NCI-H524 (cell line): ENCODE data around the gene AMMECR1.

ENCODE experiments used
- DNase-seq, 2 experiments: peaks; one replicate each; lab custom pipeline; 2025; lab: John Stamatoyannopoulos, UW

AMMECR1 gene

DNA sequence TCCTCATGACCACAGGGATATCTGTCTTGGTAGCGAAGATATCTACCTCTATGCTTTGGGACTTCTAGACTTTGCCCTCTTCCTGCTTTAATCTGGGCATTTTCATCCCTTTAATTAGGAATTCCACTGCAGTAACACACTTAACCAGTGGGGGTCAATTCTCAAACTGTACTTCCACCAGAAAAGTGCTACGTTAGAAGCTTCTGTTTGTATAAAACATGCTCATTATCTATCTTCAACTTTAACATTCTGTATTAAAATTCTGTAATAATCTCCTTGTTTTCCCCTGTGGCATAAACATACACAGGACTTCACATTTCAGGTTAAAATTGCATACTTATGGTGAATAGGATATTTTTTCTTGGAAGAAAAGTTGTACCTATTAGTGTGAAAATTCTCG, 105.6 kb downstream of the AMMECR1 start:
- peak in 1 of 2 experiments; percentile 9 for DNase-seq

DNA sequence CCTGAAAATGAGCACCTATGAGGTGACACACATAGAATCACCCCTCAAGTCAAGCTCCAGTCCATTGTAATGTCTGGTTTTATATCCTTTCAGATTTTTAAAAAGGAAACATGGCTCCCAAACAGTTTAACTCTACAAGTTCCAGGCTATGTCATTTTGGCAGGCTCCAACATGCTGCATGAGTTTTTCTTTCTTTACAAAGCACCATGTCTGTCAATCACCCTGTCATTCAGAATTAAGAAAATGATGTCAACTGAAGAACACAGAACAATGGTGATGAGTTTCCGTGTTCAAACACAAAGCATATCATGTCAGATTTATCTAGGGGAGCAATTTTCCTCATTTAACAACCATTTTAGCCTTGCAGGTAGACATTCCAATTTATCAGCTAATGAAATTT, 106.5 kb downstream of the AMMECR1 start:
- no peak for DNase-seq

DNA sequence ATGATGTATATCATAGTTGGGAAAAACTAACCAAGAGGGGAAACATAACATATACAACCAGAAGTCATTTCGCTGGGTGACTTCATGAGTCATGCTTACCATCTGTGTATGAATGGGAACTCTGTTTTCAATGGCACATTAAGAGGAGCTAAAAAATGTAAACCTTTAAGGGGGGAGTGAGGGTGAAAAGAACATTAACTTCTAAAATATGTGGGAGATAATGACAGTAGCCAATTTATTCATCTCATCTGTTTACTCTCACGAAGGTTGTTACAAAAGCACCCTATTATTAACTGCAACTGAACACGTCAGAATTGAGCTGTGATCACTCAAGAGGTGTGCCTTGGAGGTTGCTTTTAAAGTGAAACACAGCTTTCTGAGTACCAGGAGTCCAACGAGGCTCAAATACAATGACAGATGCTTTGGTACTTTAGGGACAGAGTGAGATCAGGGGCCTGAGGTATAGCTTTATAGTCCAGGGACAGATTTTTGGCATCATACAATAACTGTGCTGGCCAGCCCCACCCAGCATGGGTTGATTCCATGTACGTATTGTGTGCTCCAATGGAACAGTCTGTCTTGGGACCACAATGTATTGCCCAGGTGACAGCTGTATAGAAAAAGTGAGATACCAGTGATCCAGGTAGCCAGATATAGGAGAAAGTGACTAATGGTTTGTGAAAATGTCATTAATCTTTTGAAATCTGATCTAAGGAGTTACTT, 107.3 kb downstream of the AMMECR1 start:
- peak; percentile 44 to 82 for DNase-seq

DNA sequence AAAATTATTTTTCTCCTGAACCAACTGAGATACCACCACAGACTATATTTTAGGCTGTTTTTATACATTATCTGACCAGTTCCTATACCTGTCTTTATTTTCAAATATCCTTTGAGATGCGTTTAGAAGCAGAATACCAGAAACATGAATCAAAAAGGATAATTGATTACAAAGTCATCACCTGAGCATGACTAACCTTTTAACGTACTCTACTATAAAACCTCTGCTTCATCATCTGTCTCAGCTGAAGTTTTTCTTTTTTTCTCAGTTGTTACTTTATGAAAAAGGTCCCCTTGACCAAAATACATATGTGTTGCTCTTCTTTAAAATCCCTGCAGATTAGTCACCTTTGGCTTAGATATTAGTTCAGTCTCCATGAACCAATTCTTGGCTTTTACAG, 109.8 kb downstream of the AMMECR1 start:
- no peak for DNase-seq

DNA sequence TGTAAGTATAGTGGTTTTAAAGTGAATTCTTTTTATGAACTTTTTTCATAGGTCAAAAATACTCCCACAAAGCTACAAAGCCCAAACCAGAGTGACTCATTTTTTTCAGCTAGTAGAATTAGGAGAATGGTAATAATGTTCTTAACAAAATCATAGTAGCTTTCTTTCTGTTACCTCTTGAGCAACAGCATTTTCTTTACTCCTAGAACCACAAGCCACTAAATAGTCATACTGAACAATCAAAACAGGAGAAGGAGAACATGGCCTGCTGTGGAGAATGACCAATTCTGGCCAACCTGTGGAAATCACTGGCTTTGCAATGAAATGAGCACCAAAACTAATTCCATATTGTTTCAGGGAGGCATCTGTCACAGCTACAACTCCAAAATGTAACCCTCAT, 112.9 kb downstream of the AMMECR1 start:
- no peak for DNase-seq

DNA sequence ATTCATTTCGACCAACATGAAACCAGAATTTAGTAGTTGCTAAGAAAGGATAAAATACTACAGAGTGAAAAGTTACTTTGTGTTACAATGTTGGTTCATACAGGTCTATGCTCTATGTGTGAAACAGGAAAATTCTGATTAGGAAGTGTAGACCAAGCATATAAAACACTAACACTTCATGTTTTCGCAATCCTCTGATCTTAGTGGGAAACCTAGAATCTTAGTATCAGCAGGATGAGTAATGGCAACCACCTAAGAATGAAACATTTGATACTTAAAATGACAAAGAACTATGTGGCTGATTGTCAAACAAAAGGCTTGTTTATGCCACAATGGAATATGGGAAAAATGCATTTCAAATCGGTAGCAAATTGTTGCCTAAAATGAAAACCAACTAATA, 116.1 kb downstream of the AMMECR1 start:
- no peak for DNase-seq

DNA sequence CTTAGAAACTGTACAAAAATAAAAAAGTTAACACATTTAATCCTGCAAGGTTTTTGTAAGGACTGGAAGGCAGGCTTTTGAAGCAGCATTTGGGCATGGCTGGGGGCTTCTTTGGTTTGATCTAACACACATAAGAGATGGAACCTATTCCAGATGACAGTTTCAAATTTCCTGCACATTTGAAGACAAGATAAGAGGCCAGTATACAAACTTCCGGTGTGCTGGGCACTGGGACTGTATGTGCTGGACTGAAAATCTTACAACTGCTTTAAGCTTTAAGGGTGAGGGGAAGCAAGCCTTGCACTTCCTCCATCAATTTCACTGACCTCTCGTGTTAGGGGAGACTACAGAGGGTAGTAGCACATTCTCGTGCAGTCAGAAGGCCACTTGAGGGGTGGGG, 122.9 kb downstream of the AMMECR1 start:
- no peak for DNase-seq

DNA sequence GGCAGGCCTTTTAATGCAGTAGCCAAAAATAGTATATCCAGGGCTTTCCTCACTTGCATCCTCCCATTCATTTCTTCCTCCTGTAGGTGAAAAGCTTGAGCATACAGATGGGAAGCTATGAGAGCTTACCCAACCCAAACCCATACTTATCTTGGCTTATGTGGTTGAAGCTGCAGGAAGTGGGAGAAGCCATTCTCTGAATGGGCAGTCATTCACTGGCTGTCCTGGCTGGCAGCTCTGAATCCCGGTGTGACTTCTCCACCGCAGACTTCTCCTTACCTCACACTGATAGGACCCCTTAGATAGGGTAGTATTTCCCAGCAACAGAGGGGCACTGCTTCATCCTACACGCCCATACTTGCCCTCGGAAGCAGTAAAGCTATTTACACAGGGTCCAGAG, 125.4 kb downstream of the AMMECR1 start:
- no peak for DNase-seq

DNA sequence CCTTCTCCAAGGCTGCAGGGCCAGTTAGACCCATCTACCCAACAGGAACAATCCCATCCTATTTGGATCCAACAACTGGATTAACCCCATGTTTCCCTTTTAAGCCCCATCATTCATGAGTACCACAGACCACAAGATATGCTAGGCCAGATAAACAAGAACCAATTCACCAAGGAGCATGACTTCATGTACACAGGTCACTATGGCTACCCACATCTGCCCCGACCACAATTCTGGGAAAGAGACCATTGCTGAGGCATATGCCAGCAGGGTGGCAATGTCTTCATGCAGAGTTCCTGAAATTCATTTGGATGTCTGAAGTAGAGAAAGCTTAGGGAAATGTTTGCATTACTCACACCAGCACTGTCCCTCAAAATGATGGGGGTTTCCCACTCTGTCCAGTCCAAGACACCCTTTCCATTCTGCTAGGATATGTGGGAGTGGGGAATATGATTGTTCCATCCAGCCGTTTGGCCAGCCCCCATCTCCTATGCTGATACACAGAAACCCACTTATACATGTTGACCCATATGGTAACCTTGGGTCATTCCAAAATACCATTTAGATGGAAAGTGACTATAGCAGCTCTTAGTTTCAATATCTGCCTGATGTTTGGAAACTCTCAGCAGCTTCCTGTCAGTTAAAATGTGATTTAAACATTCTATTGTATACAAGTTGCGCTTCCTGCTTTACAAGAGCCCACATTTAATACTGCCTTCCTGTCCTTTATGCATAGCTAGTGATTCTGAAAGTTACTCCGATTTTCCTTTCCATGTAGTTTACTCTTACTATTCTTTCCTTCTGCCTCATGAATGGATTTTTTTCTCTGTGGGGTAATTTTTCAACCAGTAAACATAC, 129.0 kb downstream of the AMMECR1 start:
- no peak for DNase-seq

DNA sequence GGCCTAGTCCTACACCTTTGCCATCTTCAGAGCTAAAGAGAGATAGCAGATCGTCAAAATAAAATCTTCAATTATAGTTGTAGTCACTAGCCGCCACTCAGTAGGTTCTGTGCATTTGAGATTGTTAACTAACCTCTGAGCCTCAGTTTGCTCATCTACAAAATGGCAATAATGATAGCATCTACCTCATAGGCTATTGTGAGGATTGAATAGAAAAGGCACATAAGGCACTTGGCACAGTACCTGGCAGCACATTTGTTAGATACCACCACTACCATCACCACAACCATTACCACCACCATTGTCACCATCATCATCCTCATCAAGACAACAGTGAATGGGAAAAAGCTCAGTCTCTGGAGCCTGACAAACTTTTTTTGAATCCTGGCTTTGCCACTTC, 134.6 kb downstream of the AMMECR1 start:
- no peak for DNase-seq

DNA sequence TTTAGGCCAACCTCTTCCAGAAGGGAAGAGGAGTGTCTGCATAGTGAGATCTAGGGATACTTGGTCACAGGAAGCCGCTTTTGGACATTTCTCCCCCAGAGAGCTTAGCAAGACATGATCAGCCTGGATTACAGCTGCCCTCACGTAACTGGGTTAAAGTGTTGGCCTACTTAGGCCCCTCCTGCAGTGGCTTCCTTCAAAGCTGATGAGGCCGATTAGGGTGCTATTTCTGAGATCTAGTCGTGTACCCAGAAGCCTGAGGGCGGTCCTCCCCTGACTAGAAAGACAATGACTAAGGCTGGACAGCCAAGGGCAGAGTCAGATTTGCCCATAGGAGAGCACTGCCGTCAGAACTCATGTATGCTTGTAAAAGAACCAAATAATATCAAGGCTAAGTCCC, 135.0 kb downstream of the AMMECR1 start:
- DNase-seq = no peak

DNA sequence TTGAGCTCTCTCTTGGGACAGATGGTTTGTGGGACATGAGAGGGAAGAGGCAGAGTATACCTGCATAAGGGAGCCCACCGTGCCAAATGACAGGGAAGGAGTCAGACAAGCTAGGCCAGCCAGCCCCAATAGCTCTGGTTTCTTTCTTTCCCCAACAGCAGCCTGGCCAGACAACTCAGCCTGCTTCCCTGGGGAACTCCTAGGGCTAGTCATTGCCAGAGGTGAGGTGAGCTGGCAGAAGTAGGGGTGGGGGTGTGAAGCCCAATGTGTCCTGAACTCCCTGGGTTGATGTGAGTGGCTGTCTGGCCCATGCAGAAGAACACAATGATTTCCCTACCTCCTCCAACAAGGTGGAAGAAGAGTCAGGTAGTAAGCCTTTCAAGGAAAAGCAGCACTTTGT, 135.5 kb downstream of the AMMECR1 start:
- DNase-seq = no peak

DNA sequence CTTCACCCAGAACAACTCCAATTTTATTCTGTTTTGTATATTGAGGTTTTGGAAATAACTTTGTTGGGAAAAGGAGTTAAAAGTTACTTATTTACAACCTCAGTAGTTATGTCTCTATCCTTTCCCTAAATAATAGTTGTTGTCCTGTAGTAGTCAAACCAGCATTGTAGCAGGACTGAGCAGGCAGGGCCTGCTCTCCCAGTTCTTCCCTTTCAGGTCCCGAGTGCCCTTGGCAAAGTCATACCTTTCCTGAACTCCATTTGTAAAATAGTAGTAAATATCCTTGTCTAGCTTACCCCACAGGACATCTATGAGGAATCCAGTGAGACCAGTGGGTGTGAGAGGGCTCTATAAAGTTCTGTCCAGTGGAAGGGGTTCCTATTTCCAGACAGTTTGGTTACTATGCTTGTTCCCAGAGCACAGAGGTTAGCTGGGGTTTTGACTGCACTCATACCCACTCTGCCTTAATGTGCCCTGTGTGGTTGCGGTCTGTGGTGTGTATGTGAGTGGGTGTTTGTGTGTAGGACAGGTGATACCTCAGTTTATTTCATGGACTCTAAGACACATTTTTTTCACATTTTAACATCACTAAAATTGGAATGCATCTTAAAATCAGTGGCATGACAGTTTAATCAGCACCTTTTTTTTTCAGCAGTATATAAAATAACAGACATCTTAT, 136.3 kb downstream of the AMMECR1 start:
- no peak for DNase-seq

DNA sequence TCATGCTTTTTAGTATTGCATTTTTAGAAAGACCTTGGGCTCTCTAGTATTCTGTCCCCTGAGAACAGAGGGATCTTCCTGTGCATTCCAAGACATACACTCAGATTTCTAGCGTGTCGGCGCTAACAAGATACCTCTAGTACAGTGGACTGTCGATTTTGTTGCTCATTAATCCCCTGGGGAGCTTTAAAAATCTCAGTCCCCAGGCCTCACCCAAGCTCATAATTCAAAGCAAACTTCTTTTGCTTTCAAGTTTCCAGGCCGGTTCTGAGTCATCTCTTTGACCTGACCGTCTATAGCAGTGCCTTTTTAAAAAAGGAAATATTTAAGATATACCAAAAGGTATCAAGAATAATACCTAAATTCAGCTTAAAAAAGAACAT, 137.0 kb downstream of the AMMECR1 start:
- DNase-seq = no peak

DNA sequence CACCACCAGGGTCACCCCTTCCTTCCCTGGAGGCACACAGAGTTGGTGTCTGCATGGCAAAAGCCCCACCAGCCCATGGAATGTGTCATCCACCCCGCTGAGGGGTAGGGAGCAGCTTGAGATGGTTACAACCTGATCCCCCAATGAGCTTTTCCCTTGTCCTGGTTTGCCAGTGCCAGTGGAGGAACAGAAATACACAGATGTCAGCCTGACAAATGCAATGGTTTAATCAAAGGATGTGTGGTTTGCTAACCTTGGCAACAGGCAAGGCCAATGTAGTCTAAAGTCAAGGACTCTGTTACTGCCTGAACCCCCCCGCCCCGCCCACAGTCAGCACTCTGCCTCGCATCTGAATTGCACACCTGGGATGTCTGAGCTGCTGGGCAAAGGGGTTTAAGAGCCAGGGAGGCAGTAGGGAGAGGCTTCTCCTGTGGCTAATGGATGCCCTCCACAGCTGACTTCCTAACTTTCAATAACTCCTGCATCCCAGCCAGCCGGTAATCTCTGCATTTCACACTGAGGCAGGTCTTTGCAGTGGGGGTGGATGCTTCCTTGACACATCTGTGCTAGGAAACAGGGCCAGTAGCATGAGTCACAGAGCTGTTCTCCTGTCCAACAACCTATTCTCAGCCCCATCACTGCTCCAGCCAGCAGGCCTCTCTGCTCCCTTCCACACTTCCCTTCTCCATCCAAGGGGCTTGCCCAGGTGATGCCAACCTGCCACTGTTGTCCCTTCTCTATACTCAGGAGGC, 137.5 kb downstream of the AMMECR1 start:
- no peak for DNase-seq

DNA sequence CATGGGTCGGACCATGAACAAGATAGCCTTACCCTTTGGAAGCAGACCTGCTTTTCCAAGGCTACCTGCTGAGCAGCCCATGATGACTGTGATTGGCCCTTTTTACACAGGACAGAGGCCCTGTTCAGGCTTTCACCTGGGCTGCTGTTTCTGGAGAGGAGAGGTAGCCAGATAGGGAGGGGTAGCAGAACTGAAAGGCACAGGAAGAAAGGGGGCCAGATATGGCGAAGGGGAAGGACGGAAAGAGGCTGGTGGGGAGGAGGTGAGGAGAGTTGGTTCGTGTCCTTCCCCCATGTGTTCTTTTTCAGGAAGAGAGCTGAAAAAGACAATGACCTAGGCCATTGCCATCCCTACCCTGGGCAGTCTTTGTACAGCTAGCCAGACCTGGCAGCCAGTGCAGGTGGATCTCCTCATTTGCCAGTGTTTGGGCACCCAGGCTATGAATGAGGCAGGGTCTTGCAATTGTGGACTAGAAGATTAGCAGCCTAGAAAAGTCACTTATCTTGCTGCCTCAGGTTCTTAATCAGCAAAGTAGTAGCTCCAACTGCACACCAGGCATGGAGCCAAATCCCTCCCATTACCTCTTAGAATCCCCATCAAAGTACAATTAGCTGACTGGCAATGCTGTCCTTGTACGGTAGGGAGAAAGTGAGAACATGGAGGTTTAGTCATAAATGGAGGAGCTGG, 139.6 kb downstream of the AMMECR1 start:
- DNase-seq = peak; percentile 52 to 78

DNA sequence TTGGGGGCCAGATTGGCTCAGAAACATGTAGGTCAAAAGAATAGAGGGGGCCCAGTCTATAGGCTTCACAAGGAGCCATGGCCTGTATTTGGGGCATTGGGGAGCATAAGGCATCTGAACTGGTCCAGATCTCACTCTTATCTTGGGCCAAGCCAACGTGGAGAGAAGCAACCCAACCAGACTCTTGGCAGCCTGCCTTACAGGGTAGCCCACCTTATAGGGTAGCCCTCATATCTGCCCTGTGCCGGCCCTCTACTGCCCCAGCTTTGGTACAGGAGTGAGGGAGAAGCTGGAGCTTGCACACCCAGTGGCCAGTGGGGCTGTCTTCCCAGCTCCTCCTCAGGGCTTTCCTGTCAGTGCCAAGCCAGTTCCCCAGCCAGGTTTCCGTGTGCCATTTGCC, 142.2 kb downstream of the AMMECR1 start:
- DNase-seq = no peak

DNA sequence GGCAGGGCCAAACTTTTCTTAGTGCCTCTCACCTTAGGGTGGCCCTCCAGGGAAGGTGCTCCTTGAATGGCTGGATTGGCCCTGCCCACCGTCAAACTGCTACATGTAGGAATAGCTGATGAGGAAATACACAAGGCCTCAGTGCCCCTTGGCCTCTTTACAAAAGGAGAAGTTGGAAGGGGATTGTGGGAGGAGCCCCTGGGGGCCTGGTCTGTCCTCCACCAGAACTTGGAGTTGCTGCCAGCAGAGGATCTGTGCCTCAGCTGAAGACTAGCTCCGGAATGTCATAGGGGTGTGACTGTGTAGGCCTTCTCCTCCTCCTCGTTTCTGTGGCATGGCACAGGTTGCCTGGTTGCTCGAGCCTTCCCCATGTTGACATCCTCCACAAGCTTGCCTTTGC, 142.7 kb downstream of the AMMECR1 start:
- no peak for DNase-seq

DNA sequence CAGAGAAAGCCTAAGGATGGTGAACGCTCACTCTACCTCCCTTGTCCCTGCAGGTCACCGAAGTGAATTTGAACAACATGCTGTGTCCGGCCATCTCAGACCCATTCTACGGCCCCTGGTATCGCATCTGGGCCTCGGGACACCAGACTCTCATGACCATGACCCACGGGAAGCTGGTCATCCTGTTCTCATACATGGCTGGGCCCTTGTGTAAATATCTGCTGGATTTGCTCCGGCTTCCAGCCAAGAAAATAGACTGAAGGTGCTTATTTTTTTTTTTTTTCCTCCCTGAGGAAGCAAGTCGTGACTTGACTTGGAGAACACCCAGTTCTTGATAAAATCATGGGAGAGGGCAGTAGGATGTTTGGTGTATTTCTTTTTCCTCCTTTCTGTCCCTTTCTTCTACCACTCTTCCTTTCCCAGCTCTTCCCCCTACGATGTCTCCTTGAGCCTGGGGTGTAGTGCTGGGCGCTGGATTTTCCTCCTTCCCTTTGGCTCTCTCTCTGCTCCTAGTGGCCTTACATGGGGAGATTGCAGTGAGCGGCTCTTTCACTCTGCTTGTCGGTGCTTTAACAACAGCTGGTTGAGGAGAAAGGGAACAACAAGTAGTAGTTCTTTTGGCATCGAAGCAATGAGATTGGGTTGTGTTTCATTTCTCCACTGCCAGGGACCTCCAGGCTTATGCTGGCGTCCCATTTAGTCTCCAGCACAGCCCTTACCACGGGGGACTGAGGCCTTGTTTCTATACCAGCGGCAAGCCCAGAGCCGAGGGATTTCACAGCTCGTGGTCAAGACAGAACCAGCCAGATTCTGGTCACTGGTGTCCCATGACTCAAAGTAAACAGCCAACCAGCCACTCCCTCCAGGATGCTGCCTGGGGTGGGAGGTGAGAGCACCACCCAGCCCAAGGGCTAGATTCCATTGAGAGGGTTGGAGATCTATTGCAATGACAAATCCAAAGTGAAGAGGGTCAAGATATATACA, 144.4 kb downstream of the AMMECR1 start:
- DNase-seq = no peak

DNA sequence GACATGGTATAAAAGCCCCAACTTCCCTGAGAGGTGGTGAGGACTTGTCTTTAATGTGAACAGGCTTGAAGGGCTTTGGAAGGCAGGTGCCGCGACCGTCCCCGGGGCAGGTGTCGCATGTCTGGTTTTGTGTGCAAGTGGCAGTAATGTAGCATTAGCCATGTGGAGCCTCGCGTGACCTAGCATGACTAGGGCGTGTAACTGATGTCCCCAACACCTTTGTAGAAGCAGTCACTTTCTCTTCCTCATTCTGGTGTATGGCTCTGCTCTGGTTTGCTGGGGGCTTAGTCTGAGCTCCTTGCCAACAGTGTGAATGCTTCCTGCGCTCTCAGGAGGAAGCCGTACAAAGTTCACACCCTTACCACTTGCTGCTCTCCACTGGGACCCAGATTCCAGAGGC, 145.7 kb downstream of the AMMECR1 start:
- DNase-seq = no peak
